NCI-H187 treated with DMSO at 0.1 percent for 48 hours (cell line): ENCODE measurements around the gene ZYX.

Experiments used
- DNase-seq: peaks from one replicate; lab custom pipeline; 2025; lab: John Stamatoyannopoulos, UW

ZYX gene

GRCh38 chr7:143380646-143381426 is at the start of gene ZYX:
TSS of gene ZYX (plus strand) at chr7:143381345. CDS start at chr7:143381572, 227 bp downstream.
- DNase-seq: no peak

DNA sequence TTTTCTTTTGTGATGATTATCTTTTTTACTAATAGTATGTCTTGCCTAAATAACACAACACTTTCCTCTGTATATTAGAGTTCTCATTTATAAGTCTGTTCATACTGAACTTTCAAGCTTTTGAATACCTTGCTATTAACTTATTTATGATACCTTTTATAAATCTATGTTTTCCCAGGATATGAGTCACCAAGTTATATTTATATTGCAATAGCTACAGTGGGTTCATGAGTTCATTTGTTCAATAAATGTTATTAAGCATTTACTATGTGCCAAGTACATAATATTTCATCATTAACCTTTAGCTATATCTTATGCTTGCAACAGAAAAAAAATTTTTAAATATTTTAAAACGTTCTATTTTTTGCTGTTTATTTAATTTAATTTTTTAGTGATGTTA is 46.9 kb upstream of the ZYX start:
- DNase-seq: no peak

DNA sequence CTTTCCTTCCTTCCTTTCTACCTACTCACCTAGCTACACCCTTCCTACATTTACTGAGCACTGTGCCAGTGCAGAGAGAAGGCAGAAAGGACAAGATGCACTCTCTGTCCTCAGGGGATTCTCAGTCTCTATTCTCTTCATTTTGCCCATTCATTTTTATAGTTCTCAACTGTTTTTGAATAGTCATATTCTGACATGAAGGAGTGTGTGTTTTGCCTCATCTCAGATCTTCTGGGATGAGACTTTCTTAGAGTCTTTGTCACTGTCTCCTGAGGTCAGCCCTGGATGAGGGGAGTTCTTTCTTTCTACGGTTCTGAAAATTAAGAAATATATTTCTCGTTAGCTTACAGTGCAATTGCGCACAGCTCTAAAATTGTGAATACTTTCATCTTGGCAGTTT is 43.9 kb upstream of the ZYX start:
- DNase-seq: no peak

DNA sequence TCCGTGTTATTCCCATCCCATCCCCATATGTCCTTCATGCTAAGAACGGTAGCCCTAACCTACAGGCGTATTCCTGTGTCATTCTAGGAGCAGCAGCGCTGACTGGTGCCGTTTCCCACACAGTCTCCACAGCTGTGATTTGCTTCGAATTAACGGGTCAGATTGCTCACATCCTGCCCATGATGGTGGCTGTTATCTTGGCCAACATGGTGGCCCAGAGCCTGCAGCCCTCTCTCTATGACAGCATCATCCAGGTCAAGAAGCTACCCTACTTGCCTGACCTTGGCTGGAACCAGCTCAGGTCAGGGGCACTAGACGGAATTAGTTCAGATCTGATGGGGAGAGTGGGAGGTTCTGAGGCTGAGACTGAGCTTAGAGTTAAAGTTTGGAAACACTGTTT is 39.3 kb upstream of the ZYX start:
- no peak for DNase-seq

GRCh38 chr7:143343596-143343995 is 37.5 kb upstream of the ZYX start:
- no peak for DNase-seq

DNA sequence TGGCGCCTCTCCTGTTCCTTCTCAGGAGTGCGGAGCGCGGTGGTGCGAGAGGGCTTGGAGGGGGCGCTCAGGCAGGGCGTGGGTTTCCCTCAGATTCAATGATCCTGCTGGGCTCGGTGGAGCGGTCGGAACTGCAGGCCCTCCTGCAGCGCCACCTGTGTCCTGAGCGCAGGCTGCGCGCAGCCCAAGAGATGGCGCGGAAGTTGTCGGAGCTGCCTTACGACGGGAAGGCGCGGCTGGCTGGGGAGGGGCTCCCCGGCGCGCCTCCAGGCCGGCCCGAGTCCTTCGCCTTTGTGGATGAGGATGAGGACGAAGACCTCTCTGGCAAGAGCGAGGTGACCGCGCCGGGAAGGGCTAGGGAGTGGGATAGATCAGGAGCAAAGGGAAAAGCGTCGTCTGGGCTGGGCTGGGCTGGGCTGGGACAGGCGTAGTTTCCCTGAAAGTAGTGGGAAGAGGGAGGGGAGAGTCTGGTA is 35.7 kb upstream of the ZYX start:
- no peak for DNase-seq

DNA sequence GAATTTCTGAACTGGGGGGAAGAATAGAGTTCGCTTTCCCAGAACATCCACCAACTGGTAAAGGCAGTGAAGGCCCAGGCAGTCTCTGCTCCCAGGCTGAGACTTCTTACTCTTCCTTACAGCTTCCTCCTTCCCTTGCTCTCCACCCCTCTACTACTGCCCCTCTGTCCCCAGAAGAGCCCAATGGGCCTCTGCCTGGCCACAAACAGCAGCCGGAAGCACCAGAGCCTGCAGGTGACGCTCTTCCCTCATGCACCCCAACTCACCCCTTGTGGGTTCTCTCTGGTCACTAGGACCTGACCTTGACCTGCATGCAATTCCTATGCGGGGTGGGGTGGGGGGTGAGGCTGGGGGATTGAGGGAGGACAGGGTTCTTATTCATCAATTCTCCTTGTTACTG is 35.1 kb upstream of the ZYX start:
- DNase-seq: no peak

DNA sequence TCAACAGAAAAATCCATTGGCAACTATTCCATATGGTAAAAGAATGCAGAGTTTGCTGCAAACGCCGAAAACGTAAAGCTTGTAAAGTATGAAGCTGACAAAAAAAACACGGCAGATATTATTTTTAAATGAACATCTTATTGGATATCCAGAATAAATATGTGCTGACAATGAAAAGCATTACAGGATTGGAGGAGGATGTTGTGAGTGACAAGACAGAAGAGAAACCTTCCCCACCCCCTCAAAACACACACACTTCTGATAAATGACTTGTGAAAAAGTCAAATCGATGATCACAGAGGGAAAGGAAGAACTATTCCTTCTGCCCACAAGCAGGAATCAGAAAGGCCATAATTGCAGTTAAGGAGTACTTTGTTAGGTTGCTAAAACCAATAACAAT is 33.2 kb upstream of the ZYX start:
- no peak for DNase-seq

GRCh38 chr7:143351060-143351459 is 30.1 kb upstream of the ZYX start:
- DNase-seq: no peak

GRCh38 chr7:143351574-143351973 is 29.6 kb upstream of the ZYX start:
- DNase-seq: no peak

- DNase-seq: no peak
Measured at GRCh38 chr7:143352531-143353002, 28.6 kb upstream of the ZYX start.

DNA sequence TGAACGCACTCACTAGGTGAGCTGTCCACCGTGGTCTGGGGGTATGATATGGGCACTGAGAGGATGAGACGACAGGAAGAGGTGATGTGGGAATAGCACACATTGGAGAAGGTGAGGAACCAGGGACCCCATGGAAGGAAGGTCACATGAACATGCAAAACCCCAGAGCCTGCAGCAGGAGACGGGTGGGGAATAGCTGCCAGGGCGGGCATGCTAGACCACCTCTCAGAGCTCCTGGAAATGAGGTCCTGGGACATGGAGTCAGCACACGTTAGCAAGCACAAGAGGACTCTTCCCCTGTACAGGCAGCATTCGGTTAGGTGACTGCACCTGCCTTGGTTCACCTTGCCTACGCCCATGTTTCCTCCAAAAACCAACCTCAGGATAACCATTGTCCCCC is 26.8 kb upstream of the ZYX start:
- no peak for DNase-seq

GRCh38 chr7:143354965-143355364 is 26.2 kb upstream of the ZYX start:
- no peak for DNase-seq

- DNase-seq: no peak
Measured at GRCh38 chr7:143355450-143356385, 25.4 kb upstream of the ZYX start.

DNA sequence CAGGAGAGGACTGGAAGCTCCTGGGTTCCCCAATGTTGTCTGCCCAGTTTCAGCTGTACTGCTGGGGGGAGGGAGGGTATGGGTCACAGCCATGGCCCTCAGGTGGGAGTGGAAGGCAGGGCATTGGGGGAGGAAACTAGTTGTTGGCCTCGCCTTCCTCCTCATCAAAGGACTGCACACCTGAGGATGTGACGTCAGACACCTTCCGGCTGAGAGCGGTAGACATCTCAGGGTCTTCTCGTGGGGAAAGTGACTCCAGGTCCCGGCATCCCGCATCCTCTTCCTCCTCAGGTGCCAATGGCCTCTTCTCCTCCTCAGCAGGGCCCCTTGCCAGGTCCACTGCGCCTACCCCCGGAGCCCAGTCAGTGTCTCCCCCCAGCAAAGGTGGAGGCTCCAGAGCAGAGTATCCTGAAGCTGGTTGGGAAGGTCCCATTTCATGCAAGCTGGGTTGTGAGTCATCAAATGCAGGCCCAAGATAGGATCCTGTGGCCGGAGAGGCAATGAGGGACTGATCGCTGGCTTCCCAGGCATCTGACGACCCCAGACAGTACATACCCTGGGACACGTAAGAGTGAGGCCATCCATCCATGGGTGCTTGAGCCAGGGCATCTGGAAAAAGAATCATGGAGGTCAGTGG is 24.6 kb upstream of the ZYX start:
- no peak for DNase-seq

GRCh38 chr7:143358626-143359025 is 22.5 kb upstream of the ZYX start:
- DNase-seq: no peak

DNA sequence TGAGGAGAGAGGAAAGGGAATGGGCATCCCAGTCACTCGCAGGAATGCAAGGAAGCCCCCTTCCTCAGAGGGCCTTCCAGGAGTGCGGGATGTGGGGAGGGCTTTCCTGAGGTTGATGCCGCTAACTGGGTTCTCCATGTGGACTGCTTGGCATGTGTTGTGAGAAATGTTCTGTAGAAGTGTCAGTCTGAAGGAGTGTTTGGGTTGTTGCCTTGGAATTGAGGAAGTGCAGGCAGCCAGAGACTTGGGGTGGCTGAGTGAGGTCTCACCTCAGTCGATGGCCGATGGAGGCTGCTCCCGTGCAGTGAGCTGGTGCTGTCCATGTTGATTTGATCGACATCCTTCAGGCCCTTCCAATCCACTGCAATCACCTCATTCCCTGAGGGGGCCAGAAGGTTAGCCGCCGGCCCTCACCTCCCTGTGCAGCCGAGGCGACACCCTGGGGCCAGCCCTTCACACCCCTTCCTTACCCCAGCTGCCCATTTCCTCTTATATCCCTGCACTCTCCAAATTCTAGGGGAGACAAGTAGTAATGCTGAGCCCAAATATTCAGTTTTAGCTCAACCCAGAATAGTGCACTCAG is 21.3 kb upstream of the ZYX start:
- no peak for DNase-seq

DNA sequence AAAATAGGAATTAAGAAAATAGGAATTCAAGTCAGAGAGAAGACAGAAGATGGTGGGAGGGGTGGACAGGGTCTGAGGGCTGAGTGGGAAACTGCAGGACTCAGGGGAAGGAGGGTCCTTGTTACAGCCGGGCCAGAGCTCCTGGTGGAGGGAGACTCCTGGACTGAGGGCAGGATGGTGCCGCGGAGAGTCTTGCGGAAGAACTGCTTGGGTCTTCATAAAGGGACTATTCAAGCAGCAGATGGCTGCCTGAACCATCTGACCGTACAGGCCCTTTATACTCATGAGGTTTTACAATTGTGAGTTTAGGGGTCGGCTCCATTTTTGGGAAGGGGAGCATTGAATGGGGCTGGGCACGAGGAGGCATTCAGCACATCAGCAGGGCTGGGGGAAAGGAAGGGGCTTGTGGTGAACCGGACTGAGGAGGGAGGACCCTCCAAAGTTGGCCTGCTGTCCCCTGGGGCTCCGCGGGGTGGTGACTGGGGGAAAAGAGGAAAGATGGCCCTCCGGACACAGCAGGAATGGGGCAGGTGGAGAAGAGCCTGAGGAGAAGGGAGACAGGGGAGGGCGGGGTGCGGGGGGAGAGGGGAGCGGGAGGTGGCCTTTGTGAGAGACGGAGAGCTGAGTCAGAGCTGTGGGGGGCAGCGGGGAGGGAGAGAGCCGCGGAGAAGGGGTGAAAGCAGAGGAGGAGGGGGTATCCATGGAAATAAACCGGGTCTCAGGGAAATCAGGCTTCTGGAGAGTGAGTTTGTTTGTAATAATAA is 20.2 kb upstream of the ZYX start:
- no peak for DNase-seq

GRCh38 chr7:143361552-143362130 is 19.5 kb upstream of the ZYX start:
- no peak for DNase-seq

DNA sequence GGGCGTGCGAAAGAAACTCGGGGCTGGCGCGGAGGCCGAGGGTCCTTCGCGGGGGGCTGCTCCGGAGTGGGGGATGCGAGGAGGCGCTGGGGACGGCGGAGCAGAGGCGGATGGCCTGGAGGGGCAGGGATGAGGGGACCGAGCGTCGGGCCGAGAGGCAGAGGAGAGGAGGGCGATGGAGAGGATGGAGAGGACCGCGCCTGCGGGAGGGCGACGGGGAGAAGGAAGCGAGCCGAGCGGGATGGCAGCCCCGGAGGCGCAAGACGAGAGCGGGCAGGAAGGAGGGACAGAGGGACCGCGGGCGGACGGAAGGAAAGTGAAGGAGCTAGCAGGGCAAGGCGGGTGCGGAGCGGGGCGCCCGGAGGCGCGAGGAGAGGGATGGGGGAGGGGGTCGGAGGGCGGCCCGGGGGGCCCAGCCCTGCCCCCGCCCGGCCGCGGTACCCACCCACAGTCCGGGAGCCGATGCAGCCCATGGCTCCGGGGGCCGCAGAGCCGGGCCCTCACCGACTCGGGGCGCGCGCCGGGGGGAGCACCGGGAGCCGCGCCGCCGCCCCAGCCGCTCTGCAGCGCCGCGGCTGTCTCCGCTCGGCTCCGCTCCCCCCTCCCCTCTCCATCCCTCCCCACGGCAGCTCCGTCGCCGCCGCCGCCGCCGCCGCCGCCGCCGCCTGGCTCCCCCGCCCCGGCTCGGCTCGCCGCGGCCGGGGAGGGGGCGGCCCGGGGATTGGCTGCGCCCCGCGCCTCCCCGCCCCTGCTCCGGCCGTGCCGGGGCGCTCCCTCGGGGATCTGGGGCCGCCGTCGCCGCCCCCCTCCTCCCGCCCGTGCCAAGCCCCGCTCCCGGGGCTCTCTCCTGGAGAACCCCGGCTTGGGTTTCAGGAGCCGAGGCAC is 18.8 kb upstream of the ZYX start, which contains the start of gene FAM131B:
Gene FAM131B (minus strand): TSS at position 583 of the 885 bp plus-strand sequence. CDS start 110 bp downstream, at position 473.
- no peak for DNase-seq
